ENCODE results near the gene CYP2J2. TPM values are rescaled to one million over a fixed set of nuclear protein-coding genes. Genes with fewer than 3 reads are reported as not detected.

CYP2J2 gene
- 1.6 TPM for total RNA-seq

GRCh38 chr1:59926381-59927123 lies at the start of gene CYP2J2:
Gene CYP2J2, minus strand, starts transcription at chr1:59926773. Its CDS starts 27 bp downstream, at chr1:59926746.

Small RNA genes lying within 50 kb of the gene (small RNA-seq; reads per million reads assigned to genes)
- not detected for gene RN7SL475P

Other genes with a start within 250 kb of the CYP2J2 start
- 19.6 TPM for gene HOOK1, start 111.8 kb downstream of the CYP2J2 start, total RNA-seq
- 0.46 TPM for gene C1orf87, start 147.0 kb upstream of the CYP2J2 start, total RNA-seq

Measured in diencephalon (tissue), 1 donor.